Measurements from ENCODE around the gene ADARB1. TPM values are rescaled to one million over a fixed set of nuclear protein-coding genes. Genes with fewer than 3 reads are reported as not detected.

The ADARB1 gene
- total RNA-seq, 1 donor from 2014 or later: 14.0 TPM

DNA sequence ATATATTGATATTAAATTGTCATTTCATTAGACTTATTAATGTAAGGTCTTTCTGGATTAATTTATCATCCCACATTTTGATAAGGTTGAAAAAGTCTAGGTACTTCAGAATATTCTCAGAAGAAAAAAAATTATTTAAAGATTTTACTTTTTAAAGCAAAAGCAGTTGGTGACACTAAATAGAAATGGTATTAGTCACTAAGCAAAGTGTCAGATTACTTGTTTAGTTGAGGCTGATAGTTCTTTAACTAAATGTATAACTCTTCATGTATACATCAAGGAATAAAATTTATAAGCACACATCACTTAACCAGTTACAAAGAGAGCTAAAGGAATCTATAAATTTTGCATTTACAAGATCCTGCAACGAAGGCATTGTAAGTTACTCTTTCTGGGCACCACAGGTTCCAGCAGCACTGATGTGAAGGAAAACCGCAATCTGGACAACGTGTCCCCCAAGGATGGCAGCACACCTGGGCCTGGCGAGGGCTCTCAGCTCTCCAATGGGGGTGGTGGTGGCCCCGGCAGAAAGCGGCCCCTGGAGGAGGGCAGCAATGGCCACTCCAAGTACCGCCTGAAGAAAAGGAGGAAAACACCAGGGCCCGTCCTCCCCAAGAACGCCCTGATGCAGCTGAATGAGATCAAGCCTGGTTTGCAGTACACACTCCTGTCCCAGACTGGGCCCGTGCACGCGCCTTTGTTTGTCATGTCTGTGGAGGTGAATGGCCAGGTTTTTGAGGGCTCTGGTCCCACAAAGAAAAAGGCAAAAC lies 101.1 kb downstream of the ADARB1 start:
- FAIRE-seq (no peak), DNase-seq (ENCODE audit: low read depth) (no peak)
- peaks cover 3% of the 10 kb centered on the region for H3K36me3 ChIP-seq (ENCODE audit: control insufficient read depth, insufficient read depth, low read length)
- TF ChIP-seq, protein P1, sequence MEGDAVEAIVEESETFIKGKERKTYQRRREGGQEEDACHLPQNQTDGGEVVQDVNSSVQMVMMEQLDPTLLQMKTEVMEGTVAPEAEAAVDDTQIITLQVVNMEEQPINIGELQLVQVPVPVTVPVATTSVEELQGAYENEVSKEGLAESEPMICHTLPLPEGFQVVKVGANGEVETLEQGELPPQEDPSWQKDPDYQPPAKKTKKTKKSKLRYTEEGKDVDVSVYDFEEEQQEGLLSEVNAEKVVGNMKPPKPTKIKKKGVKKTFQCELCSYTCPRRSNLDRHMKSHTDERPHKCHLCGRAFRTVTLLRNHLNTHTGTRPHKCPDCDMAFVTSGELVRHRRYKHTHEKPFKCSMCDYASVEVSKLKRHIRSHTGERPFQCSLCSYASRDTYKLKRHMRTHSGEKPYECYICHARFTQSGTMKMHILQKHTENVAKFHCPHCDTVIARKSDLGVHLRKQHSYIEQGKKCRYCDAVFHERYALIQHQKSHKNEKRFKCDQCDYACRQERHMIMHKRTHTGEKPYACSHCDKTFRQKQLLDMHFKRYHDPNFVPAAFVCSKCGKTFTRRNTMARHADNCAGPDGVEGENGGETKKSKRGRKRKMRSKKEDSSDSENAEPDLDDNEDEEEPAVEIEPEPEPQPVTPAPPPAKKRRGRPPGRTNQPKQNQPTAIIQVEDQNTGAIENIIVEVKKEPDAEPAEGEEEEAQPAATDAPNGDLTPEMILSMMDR (IDR thresholded peaks at IDR 0.05; ENCODE audit: insufficient read depth, low read length, severe bottlenecking): no peak
- no peak overlapping the region for H3K4me3 ChIP-seq (ENCODE audit: low read depth, low read length)
- H3K27me3 ChIP-seq (ENCODE audit: control insufficient read depth, insufficient read depth, low read length): no peaks in the 10 kb centered on the region

GRCh38 chr21:45176141-45176540 lies 101.8 kb downstream of the ADARB1 start:
- Histone ChIP-seq H3K27me3 (ENCODE audit: control insufficient read depth, insufficient read depth, low read length) (no peaks in the 10 kb centered on the region), H3K36me3 (ENCODE audit: control insufficient read depth, insufficient read depth, low read length) (peaks cover 5% of the 10 kb centered on the region), H3K4me3 (ENCODE audit: low read depth, low read length) (no peak overlapping the region)
- TF ChIP-seq, protein P1 (IDR thresholded peaks at IDR 0.05; ENCODE audit: insufficient read depth, low read length, severe bottlenecking): no peak
- DNase-seq (ENCODE audit: low read depth) (no peak), FAIRE-seq (peak; percentile 72)

GRCh38 chr21:45177039-45177438 lies 102.7 kb downstream of the ADARB1 start:
- Histone ChIP-seq H3K4me3 (ENCODE audit: low read depth, low read length) (no peak overlapping the region), H3K27me3 (ENCODE audit: control insufficient read depth, insufficient read depth, low read length) (no peaks in the 10 kb centered on the region), H3K36me3 (ENCODE audit: control insufficient read depth, insufficient read depth, low read length) (peaks cover 6% of the 10 kb centered on the region)
- TF ChIP-seq, protein P1 (IDR thresholded peaks at IDR 0.05; ENCODE audit: insufficient read depth, low read length, severe bottlenecking): no peak
- FAIRE-seq: no peak
- no peak for DNase-seq (ENCODE audit: low read depth)

- DNase-seq (ENCODE audit: low read depth) (no peak), FAIRE-seq (no peak)
- peaks cover 5% of the 10 kb centered on the region for H3K36me3 ChIP-seq (ENCODE audit: control insufficient read depth, insufficient read depth, low read length)
- no peak overlapping the region for H3K4me3 ChIP-seq (ENCODE audit: low read depth, low read length)
- TF ChIP-seq, protein P1 (IDR thresholded peaks at IDR 0.05; ENCODE audit: insufficient read depth, low read length, severe bottlenecking): no peak
- H3K27me3 ChIP-seq (ENCODE audit: control insufficient read depth, insufficient read depth, low read length): no peaks in the 10 kb centered on the region
Observed at GRCh38 chr21:45178070-45178608, 103.8 kb downstream of the ADARB1 start.

DNA sequence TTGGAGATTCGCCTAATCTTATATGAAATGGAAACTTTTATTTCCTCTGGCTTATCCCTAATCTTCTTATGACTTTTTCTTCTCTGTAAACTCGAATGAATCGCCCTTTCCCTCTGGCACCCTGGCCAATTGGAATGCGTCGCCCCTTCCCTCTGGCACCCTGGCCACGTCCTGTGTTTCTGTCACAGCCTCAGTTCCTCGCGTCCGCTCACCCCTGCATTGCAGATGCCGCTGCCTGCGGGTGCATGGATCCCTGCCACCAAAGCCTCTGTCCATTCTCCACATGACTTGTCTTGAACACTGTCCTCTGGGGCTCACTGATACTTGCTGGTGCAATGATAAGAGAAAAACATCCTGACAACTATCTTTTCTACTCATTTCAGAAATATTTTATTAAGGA lies 104.6 kb downstream of the ADARB1 start:
- no peaks in the 10 kb centered on the region for H3K27me3 ChIP-seq (ENCODE audit: control insufficient read depth, insufficient read depth, low read length)
- peaks cover 5% of the 10 kb centered on the region for H3K36me3 ChIP-seq (ENCODE audit: control insufficient read depth, insufficient read depth, low read length)
- TF ChIP-seq, protein P1 (IDR thresholded peaks at IDR 0.05; ENCODE audit: insufficient read depth, low read length, severe bottlenecking): no peak
- DNase-seq (ENCODE audit: low read depth) (no peak), FAIRE-seq (no peak)
- H3K4me3 ChIP-seq (ENCODE audit: low read depth, low read length): no peak overlapping the region

Measured in bronchial epithelial cell (primary cell).